ENCODE measurements around the gene MPP3.

The MPP3 gene

DNA sequence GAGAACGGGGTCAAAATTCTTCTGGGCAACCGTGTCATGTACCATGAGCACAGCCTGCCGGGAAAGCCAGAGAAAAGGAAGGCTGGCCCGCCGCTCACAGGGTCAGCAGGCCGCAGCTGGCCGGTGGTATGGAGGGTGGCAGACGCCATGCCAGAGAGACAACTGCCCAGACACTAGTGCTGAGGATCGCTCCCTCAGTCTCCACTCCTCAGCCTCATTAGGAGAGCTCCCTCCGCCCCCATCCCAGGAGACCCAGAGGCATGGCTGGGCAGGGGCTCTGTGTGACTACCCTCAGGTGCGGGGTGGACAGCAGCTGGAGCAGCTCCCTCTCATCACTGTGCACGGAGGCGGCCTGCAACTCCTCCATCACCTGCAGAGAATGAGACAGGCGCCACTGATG, 3.2 kb downstream of the MPP3 start:
- no peak for DNase-seq

DNA sequence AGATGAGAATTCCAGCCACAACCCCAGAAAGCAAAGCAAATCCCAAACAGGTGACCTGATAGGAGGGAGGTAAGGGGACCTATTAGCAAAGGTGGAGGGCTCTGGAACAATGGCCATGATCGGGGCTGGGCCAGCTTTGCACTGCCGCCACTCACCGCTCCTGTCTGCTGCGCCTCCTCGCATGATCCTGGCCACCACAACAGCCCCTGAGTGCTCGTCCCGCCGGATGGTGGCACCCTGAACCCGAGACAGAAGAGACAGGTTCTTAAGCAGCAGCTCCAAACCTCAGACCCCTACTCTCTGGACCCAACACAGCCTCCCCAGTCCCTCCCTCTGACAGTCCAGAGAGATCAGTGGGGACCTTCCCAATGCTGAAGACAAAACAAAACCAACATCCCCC, 5.3 kb downstream of the MPP3 start:
- no peak for DNase-seq

DNA sequence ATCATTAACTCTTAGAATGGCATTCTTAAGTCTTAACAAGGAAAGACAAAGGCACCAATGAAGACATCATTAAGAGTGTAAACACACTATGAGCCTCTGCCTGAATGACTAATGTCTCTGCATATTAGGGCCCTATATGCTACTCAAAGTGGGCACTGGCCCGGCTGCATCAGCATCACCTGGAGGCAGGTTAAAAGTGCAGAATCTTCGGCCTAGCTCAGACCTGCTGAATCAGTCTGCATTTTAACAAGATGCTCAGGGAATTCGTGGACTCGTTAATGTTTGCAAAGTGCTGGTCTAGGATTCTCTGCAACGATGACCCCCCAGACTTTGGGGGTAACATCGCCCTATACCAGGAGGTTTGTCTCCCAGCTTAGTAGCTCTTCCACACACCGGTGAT, 6.7 kb downstream of the MPP3 start:
- no peak for DNase-seq

DNA sequence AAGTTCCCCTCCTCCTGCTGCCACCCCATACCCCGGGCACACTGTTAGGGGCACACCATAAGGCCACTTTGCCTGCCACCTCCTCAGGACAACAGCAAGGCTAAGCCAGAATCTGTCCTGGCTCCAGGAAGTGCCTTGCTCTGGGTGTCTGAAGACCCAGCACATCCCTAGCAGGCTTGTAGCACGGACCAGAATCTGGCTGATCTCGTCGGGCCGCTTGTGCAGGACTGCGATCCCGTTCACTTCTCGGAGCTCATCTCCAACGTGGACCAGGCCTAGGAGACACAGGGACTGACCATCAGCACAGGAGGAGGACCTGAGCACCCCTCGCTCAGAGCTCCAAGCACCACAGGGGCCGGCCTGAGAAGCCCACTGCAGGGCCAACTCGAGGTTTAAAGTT, 7.4 kb downstream of the MPP3 start:
- DNase-seq: no peak

DNA sequence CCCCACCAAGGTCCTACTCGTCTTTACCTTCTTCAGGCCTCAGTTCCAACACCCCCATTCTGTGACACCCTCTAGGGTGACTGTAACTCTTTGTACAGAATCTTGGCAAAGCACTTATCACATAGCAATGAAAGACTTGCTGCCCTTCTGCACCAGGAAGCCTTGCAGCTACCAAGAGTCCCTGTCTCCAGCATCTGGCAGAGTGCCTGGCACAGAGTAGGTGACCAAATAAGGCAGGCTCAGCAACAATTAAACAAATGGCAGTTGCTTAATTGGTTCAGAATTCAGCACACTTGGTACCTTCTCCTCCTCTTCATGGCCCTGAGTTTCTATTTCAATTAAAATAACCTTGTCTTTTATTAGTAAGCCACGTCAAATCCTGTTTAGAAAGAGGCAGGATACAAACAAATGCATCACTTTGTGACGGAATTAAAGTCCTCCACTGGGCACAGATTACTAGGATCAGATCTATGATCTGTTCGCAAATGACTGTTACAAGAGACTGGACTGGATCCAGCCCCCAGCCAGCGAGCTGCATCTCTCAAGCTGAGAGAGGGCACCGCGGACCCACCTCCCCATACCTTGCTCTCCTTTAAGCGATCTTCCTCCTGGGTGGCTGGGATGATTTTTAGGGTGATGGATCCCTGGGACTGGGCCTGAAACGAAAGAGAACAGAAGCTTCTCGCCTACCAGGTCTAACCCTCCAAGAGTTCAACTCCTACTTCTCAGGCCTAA, 9.4 kb downstream of the MPP3 start:
- DNase-seq: no peak

DNA sequence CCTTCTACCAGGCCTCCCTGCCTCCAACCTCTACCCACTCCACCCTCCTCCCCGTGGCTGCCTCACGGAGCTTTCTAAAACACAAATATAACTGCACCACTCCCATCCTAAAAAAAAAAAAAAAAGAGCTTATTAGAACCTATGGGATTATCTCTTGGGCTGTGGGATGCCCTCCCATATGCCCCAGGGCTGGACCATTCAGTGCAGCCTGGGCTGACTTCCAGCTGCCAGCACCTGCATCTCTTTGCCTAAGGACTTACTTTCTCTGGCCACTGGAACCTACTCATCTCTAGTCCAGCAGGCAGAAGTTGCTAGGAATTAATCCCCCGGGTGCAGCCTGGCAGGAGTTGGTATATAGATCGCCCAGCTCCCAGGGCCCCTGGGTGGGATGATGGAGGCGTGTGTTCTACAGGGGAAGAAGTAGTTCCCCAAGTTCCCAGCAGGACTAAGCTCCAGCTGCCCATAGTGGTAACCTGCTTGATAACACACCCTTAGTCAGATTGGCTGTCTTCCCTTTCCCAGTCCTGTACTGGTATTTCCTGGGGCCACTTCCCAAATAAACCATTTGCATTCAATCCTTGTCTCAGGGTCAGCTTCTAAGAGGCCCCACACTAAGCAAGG, 10.3 kb downstream of the MPP3 start:
- DNase-seq: no peak

DNA sequence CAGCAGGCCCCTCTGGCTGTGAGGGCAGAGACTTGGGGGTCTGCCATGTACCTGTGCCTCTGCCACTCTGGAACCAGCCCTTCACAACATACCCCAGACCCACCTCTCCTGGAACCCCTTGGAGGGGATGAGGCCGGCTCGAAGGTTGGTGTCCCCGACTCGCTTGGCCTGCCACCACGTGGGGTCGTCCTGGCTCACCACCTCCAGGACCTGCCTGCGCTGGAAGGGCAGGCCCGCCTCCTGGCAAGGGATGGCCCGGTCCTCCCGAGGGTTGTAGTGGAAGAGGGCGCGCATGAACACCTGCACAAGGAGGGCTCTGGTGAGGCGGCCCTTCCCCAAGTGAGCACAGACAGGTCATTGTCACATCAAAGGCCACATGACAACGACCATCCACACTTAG, 12.2 kb downstream of the MPP3 start:
- DNase-seq: no peak

DNA sequence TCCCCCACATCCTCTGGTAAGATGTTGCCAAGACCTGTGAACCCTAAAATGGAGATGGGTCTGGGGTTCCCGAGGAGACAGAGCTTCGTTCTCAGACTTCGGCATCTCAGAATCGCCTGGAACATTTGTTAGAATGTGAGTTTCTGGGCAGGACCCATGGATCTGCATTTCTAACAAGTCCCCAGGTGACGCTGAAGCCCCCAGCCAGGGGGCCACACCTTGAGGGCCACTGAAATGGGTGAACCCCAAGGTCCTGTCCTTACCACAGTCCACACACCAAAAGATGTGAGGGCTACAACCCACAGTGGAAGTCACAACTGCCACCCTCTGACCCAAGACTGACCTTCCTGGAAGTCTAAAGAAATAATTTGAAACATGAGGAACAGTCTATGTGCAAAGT, 14.0 kb downstream of the MPP3 start:
- no peak for DNase-seq

DNA sequence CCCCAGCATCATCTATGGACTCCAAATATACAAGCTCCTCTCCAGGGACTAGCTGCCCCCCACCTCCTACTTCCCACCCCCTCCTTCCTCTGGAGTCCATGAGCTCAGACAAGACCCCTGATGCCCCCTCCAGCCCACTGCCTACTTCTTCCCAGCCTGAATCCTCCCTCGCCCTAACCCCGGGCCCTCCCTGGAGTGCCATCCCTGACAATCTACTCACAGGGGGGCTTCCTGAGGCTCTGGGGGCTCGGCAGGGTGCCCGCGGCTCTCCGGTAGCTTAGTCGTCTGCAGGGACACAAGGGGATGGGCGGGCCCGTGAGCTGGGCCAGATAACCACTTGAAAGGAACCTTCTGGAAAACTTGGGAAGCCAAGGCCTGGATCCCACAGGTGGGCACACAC, 15.1 kb downstream of the MPP3 start:
- DNase-seq: no peak

DNA sequence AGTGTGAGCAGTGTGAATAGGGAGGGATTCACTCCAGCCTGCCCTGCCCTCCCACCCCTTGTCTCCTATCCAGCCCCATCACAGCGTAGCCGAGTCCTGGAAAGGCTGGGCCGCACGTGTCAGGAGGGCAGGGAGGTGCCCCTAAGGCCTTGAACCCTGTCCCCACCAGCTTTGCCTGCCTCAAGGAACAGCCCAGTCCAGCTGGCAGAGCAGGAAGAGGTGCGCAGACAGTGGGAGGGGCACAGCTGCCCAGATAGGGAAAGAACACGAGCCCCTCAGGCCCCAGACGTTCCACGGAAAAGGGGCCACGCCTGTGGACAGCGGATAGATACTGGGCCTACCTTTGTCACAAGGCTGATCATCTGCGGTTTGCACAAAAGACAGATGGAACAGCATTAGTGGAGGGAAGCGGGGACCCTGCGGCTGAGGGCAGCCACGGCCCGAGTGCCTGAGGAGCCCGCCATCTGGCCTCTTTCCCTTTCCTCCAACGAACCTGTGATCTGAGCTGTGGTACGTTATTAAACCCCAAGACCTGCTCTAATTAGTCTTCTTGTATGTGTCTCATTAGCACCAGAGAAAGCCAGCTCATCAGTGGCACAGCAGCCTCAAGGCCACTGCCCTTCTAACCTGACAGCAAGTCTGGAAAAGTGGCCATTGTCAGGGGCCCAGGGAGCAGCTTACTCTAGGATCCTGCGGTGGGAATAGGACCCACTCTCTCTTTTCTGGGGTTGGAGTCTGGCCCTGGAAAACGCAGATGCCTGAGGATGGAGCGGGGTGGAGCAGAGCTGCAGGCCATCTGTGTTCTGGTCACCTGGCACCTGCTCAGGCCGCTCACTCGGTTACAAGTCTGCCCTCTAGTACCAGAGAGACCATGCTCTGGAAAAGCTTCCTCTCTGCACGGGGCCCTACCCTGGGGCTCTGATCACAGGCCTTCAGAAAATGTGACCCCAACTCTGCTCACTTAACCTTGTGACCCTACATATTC, 16.3 kb downstream of the MPP3 start:
- no peak for DNase-seq

DNA sequence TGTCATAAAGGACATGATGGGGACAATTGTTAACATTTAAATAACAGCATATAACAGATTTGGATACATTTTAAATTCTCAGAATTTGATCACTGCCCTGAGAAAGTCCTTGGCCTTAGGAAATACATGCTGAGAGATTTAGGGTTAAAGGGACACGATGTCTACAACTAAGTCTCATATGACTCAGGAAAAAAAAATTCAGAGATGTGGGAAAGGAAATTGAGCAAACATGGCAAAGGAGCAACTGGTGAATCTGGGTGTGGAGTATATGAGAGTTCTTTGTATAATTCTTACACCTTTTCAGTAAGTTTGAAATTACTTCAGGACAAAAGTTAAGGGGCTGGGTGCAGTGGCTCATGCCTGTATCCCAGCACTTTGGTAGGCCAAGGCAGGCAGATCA, 18.2 kb downstream of the MPP3 start:
- no peak for DNase-seq

DNA sequence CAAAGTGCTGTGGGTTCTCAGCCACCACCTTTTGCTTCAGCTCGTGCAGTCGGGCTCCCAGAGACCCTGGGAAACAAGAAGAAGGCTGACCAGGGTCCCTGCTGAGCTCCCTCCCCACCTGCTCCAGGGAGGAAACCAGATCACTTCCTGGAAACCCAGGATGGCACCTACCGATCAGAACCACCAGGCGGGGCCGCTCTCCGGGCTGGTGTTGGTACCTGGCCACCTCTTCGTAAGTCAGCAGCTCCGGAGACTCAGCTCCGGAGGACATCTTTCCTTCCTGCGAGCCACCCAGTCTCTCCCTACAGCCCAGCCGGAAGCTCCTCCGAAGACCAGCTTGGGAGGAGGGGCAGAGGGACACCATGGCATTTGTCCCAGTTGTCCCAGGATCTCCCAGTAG, 18.9 kb downstream of the MPP3 start:
- no peak for DNase-seq

DNA sequence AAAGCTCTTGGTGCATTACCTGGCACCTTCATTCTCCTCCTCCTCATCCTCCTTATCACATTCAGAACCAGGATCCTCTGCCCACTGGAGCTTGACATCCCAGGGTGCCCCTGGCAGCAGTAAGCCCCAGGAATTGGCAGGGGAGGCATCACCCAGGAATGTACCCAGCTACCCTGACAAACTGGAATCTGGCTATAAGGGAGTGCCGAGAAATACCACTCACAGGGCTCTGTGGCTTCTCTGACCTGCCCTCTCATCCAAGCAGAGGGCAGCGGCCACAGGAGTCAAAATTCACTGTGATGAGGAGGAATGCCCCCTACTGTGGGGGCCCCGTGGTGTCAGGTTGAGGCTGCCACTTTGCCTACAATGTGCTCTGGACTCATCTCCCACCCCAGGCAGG, 19.6 kb downstream of the MPP3 start:
- no peak for DNase-seq

DNA sequence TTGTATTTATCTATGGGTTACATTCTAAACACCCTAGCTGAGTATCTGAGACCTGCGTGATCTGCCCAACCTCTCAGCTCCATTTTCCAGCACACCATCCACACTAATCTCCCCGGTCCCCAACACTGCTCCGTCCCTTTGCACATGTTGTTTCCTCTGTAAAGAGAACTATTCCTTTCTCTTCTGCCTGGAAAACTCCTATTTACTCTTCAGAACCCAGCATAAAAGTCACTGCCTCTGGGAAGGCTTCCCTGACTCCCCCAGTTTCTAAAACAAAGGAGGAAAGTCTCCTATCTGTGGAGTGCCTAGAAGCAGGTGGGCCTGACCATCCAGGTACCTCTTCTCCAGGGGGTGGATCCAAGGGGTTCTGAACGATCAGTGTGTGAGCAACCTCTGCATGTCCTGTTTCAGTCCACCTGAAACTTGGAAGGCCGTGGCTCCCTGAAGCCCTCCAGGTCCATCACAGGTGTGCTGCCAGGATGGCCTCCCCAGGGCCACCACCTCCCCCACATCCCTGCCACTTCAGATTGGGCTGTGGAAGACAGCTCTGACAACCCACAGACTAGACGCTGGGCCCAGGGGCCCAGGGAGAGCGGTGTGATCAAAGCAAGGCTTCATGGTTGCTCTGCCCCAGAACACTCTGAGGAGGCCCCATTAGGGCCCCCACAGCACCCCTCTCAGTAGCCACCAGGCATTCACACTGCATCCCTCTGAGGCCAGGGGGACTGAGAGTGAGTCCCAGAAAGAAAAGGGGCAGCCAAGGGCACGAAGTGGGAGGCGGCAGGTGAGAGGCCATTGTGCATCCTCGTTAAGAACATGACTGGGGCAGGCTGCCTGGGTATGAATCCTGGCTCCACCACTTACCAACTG, 20.3 kb downstream of the MPP3 start:
- DNase-seq: no peak

DNA sequence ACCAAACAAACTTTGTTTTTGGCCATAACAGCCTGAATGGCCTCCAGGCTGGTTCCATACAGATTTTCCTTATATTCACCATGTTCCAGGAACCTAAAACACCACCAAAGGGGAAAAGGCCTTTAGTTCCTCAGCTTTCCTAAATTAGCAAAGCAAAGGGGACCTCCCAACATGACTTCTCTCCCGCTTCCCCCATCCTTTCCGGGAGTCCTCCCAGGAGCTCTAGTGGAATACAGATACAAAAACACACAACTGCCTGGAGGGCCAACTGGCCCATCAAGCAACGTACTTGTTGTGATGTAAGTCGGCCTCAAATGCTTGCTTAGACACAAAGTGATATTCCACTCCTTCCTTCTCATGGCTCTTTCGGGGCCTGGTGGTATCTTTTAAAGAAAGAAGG, 22.1 kb downstream of the MPP3 start:
- no peak for DNase-seq

DNA sequence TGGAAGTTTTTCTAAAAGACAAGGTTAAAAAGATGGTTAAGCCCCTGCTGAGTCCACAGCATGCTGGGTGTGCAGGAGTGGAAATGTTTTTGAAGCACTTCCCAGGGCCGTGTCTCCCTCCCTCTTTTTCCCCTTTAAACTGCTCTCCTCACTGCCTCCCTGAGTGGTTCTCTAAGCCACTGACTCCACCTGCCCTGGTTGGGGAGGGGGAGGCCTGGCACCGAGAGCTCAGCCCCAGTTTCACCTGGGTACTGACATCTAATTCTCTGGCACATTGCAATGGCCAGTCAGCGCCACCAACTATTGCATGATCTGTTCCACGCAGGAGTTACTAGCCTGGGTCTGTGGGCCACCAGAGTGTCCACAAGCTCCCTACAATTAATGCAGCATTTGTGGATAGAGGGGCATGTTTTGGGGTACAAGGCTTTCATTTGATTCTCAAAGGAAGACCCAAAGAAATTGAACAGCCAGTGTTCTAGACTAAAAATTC, 22.7 kb downstream of the MPP3 start:
- no peak for DNase-seq

DNA sequence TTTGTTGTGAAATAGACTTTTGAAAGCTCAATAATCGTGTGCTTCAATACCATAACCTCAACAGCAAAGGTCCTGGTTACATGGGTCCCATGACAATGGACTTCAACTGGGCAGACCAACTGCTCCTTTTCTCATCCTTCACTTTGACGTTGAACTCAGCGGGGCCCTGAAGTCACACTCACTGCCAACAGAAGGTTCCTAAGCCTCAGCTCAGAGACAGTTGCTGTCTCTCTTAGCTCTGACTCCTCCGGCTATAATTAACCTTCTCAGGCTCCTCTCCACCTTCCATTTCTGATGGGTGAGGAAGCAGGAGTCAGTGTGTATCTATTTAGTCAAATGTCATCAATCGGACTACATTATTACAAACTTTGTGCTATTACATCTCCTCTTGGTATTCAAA, 23.8 kb downstream of the MPP3 start:
- DNase-seq: no peak

DNA sequence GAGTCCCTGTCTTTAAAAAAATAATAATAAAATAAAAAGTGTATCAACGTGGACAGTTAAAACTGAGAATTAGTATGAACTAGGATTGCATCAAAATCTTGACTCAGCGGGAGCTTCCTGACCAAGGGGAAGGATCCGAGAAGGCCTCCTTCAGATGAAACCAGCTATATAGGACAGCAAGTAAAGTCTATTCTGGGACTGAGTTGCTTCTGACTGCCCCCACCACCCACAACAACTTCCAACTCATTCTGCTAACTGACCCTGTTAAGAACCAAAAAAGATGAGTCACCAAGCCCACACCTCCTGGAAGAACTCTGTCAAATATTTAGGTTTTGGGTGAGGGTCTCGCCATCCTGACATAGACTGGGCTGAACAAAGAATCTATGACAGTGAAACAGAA, 24.9 kb downstream of the MPP3 start:
- no peak for DNase-seq

DNA sequence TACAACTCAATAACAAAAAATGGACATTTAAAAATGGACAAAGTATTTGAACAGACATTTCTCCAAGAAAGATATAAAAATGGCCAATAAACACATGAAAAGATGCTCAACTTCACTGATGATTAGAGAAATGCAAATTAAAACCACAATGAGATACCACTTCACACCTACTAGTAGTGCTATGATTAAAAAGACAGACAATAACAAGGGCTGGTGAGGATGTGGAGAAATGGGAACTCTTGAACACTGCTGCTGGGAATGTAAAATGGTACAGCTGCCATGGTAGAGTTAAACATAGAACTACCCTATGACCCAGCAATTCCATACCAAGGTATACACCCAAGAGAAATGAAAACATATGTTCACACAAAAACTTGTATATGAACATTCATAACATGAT, 27.8 kb downstream of the MPP3 start:
- no peak for DNase-seq

DNA sequence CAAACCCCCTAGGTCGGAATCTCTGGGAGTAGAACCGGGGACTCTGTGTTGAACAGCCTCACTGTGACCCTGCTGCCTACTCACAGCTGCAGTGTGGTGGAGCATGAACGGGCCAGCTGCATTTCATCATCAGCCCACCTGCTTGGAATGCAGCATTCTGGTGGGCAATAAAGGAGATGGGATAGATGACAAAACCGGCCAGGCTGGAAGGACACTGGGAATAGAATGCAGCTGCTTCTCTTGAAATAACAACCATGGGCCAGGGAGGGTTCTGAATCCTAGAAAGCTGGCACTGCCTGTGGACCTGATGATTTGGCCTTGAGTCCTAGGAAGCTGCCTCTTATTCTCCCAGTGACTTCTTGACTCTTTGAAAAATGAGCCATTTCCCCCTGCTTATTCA, 29.2 kb downstream of the MPP3 start:
- no peak for DNase-seq

DNA sequence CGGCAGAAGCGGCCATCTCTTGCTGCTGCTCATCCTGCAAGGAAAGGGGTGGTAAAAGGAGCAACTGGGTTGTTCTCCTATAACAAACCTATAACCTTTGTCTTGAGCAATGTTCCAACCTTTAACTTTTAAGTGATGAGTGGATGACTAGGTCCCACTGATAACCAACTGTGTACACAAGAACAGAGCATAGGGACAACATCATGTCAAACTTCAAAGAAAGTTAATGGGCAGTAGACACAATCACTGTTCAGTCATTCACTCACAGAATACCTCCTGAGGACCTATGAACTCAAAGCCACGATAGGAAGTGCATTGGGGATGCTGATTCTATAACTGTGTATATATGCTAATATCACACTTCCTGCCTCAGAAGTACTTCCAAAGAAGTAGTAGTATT, 31.1 kb downstream of the MPP3 start:
- DNase-seq: no peak

DNA sequence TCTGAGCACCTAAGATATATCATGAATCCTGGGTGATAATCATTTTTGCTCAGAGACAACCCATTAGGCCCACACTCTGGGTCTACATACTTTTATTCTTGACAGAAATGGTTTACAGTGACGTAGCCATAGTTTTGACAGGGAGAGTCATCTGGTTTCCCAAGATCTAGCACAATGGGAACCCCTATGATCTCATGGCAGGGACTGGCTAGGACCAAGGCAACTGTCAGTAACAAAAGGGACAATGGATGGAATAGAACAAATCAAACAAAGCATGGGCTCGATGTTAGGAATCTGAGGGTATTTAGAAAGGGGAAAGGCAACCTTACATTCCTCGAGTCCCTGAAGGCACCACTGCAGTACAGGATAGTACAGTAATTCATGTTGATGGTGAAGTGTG, 32.2 kb downstream of the MPP3 start:
- no peak for DNase-seq

DNA sequence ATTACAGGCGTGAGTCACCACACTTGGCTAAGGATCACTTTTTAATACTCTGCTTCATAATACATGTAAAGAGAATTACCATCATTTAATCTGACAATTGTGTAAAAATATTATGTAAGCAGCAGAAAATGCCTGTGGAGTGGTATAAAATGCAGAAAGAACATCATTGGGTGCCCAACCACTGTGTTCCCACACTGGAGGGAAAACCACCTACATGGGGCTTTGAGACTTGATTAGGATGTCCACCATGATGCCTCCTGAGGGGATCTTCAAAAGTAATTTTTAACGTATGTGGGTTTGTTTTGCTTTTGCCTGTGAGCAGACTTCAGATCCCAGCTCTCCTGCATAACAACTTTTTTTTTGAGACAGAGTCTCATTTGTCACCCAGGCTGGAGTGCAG, 33.9 kb downstream of the MPP3 start:
- no peak for DNase-seq

All from activated CD4-positive, alpha-beta T cell treated with anti-CD3 and anti-CD28 coated beads for 1 hour (primary cell).